Karpas-422 (cell line): ENCODE measurements around the gene LRSAM1. TPM values are rescaled to one million over a fixed set of nuclear protein-coding genes. Genes with fewer than 3 reads are reported as not detected.

ENCODE experiments used
- DNase-seq: peaks from one replicate; pipeline ENCODE4 v3.0.0-alpha.2; 2015
- H2AFZ ChIP-seq: fragments of 200-600 bp; sonication (generic); 2 replicates; pipeline ENCODE4 v1.6.1; 2014; ENCODE audit warnings: antibody characterized with exemption, low read length, mixed read lengths
- H3K27ac ChIP-seq: fragments of 200-600 bp; sonication (generic); 2 replicates; pipeline ENCODE4 v1.5.1; 2014; ENCODE audit warnings: mild to moderate bottlenecking, low read length, moderate library complexity
- H3K27me3 ChIP-seq: fragments of 200-600 bp; sonication (generic); 2 replicates; pipeline ENCODE4 v1.6.1; 2014; ENCODE audit warnings: low read length, mixed read lengths
- H3K36me3 ChIP-seq: fragments of 200-600 bp; sonication (generic); 2 replicates; pipeline ENCODE4 v1.6.1; 2014; ENCODE audit warnings: low read length, mixed read lengths; ENCODE audit not compliant: insufficient read depth
- H3K4me1 ChIP-seq: fragments of 200-600 bp; sonication (generic); 2 replicates; pipeline ENCODE4 v1.6.1; 2014; ENCODE audit warnings: mild to moderate bottlenecking, low read length, mixed read lengths
- H3K4me2 ChIP-seq: fragments of 200-600 bp; sonication (generic); 2 replicates; pipeline ENCODE4 v1.6.1; 2014; ENCODE audit warnings: low read length, low read depth, mild to moderate bottlenecking; ENCODE audit not compliant: poor library complexity, severe bottlenecking
- H3K4me3 ChIP-seq: fragments of 200-600 bp; sonication (generic); 2 replicates; pipeline ENCODE4 v1.5.1; 2014; ENCODE audit warnings: mild to moderate bottlenecking, antibody characterized with exemption, low read length, mixed read lengths
- H3K79me2 ChIP-seq: fragments of 200-600 bp; sonication (generic); 2 replicates; pipeline ENCODE4 v1.6.1; 2014; ENCODE audit warnings: mild to moderate bottlenecking, low read length, mixed read lengths
- H3K9ac ChIP-seq: fragments of 200-600 bp; sonication (generic); 2 replicates; pipeline ENCODE4 v1.6.0; 2014; ENCODE audit warnings: low read length
- H3K9me2 ChIP-seq: fragments of 200-600 bp; sonication (generic), shearing (Covaris generic); replicated peaks from 2 replicates; pipeline ENCODE4 v1.6.0; 2014; ENCODE audit warnings: mild to moderate bottlenecking, low read length, moderate library complexity; ENCODE audit not compliant: insufficient read depth
- H3K9me3 ChIP-seq: fragments of 300-700, 200-600 bp; sonication (generic); 2 replicates; pipeline ENCODE4 v1.6.1; 2014; ENCODE audit warnings: low read length, mixed read lengths
- H4K20me1 ChIP-seq: fragments of 200-600 bp; sonication (generic); 2 replicates; pipeline ENCODE4 v1.6.1; 2014; ENCODE audit warnings: mild to moderate bottlenecking, antibody characterized with exemption, low read length, low read depth; ENCODE audit not compliant: insufficient read depth
- total RNA-seq: library from RNA; depleted of rRNA; stranded (reverse); fragments of >200 nt; shearing (Covaris generic); gene quantifications from 2 replicates; pipeline ENCODE4 v1.2.3, GENCODE V29; 2014; ENCODE audit warnings: low replicate concordance

The LRSAM1 gene
- total RNA-seq, 1 experiment from 2014 or later: 14.4 TPM

DNA sequence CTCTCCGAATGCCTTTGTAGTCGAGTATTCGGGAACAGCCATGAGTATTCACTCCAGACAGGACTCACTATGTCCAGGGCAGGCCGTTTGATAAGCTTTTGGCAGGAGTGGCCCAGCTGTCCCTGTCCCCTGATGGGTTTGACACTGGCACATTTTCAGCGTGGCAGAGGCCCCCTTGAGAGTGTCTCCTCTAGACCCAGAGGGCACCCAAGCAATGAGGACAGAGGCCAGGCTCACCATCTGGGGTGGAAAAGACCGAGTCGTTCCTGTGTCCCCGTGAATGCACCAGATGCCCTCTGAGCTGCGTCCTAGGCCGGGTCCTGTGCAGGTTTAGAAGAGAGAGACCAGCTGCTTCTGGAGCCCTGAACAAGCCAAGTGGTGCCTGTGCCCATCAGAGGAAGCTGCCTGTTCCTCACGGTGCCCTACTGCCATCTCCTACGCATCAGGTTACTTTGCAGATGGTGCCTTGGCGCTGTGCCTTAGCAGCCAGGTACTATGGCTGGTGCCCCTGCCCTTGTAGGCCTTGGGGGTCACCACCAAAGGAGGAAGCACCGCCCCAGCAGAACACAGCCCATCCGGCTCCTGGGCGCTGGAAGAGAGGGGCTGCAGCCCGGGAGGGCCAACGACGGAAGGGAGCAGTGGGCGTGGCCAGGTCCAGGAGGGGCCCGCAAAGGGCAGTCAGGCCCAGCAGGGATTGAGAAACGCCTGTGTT is 42.4 kb downstream of the LRSAM1 start:
- Histone ChIP-seq H3K4me2 (no peak overlapping the region), H3K36me3 (no peaks in the 10 kb centered on the region), H3K4me3 (no peak overlapping the region), H3K27me3 (no peaks in the 10 kb centered on the region), H3K27ac (no peak overlapping the region), H3K79me2 (no peaks in the 10 kb centered on the region), H4K20me1 (no peaks in the 10 kb centered on the region), H3K9me2 (no peaks in the 10 kb centered on the region), H2AFZ (no peak overlapping the region), H3K9me3 (no peaks in the 10 kb centered on the region), H3K9ac (no peak overlapping the region), H3K4me1 (no peaks in the 10 kb centered on the region)
- DNase-seq: no peak

DNA sequence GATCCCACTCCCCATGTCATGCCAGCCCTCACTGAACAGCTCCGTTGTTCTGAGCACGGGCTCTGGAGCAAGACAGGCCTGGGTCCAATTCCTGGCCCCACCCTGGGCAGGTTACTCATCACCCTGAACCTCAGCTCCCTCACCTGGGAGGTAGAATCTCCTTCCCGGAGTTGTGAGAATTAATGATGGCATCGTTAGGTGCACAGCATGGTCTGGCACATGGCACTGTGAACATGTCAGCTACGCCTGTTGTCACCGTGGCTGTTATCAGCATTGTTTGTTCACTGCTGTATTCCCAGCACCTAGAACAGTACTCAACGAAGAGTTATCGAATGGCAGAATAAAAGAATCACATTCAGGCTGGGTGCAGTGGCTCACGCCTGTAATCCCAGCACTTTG is 43.0 kb downstream of the LRSAM1 start:
- Histone ChIP-seq H3K9ac (no peak overlapping the region), H3K27ac (no peak overlapping the region), H3K4me1 (no peaks in the 10 kb centered on the region), H3K4me2 (no peak overlapping the region), H3K36me3 (no peaks in the 10 kb centered on the region), H3K9me2 (no peaks in the 10 kb centered on the region), H3K9me3 (no peaks in the 10 kb centered on the region), H3K27me3 (no peaks in the 10 kb centered on the region), H3K4me3 (no peak overlapping the region), H2AFZ (no peak overlapping the region), H4K20me1 (no peaks in the 10 kb centered on the region), H3K79me2 (no peaks in the 10 kb centered on the region)
- DNase-seq: no peak

GRCh38 chr9:127495884-127496555 is 44.7 kb downstream of the LRSAM1 start:
- Histone ChIP-seq H2AFZ (no peak overlapping the region), H3K27me3 (no peaks in the 10 kb centered on the region), H3K9me3 (no peaks in the 10 kb centered on the region), H3K9ac (no peak overlapping the region), H3K36me3 (no peaks in the 10 kb centered on the region), H3K4me3 (no peak overlapping the region), H3K27ac (no peak overlapping the region), H3K9me2 (no peaks in the 10 kb centered on the region), H4K20me1 (no peaks in the 10 kb centered on the region), H3K4me1 (no peaks in the 10 kb centered on the region), H3K79me2 (no peaks in the 10 kb centered on the region), H3K4me2 (no peak overlapping the region)
- DNase-seq: no peak

DNA sequence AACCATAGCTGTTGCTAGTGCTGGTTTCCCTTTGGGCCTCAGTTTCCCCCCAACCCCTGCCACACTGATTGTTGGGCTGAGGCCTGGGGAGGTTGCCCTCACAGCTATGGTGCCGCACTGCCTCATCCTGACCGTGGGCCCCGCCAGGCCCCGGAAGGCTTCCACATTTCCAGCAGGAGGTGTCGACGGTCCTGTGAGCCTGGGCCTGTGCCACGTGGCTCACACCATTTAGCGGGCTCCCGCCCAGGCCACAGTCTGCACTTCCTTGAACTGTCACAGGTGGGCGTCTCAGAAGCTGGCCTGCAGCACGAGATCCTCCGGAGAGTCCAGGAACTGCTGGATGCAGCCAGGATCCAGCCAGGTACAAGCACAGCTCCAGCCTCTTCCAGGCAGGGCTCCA is 45.7 kb downstream of the LRSAM1 start:
- Histone ChIP-seq H4K20me1 (no peaks in the 10 kb centered on the region), H3K9me3 (no peaks in the 10 kb centered on the region), H3K9ac (no peak overlapping the region), H3K36me3 (no peaks in the 10 kb centered on the region), H3K27ac (no peak overlapping the region), H3K4me3 (no peak overlapping the region), H3K9me2 (no peaks in the 10 kb centered on the region), H3K4me2 (no peak overlapping the region), H3K79me2 (no peaks in the 10 kb centered on the region), H2AFZ (no peak overlapping the region), H3K4me1 (no peaks in the 10 kb centered on the region), H3K27me3 (no peaks in the 10 kb centered on the region)
- no peak for DNase-seq

DNA sequence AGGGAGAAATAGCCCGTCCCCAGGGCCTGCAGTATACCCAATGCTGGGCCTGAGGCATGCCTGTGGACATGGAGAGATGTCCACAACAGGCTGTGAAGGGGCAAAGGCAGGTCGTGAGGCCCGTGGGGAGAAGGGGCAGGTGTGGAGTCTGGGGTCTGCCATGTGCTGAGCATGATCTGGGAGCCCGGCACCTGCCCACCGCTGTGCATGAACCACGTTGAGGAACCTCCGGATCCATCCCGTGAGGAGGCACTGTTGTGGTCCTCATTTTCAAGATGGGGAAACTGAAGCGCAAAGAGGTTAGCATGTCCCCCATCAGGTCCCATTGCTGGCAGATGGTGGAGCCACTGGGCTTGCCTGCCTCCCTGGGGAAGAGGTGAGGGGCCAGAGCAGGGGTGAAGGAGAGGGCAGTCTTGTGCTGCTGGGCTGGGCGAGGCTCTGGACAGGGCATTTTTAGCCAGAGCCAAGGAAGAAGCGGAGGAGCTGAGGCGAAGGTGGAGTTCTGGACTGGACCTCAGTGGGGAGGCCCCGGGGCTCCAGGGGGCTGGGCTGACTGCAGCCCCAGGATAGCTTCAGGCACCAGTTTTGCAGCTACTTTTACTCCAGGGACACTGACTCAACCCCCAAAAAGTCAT is 46.5 kb downstream of the LRSAM1 start:
- DNase-seq: no peak
- Histone ChIP-seq H3K9ac (no peak overlapping the region), H3K4me1 (no peaks in the 10 kb centered on the region), H3K4me2 (no peak overlapping the region), H3K27ac (no peak overlapping the region), H3K9me3 (no peaks in the 10 kb centered on the region), H3K27me3 (no peaks in the 10 kb centered on the region), H4K20me1 (no peaks in the 10 kb centered on the region), H3K4me3 (no peak overlapping the region), H2AFZ (no peak overlapping the region), H3K9me2 (no peaks in the 10 kb centered on the region), H3K36me3 (no peaks in the 10 kb centered on the region), H3K79me2 (no peaks in the 10 kb centered on the region)

GRCh38 chr9:127498298-127498697 is 47.0 kb downstream of the LRSAM1 start:
- H3K27me3 ChIP-seq: no peaks in the 10 kb centered on the region
- no peaks in the 10 kb centered on the region for H3K9me2 ChIP-seq
- no peaks in the 10 kb centered on the region for H3K36me3 ChIP-seq
- H3K27ac ChIP-seq: no peak overlapping the region
- H3K9ac ChIP-seq: no peak overlapping the region
- no peak overlapping the region for H3K4me3 ChIP-seq
- DNase-seq: no peak
- H2AFZ ChIP-seq: no peak overlapping the region
- H3K4me2 ChIP-seq: no peak overlapping the region
- no peaks in the 10 kb centered on the region for H4K20me1 ChIP-seq
- no peaks in the 10 kb centered on the region for H3K4me1 ChIP-seq
- H3K9me3 ChIP-seq: no peaks in the 10 kb centered on the region
- no peaks in the 10 kb centered on the region for H3K79me2 ChIP-seq

DNA sequence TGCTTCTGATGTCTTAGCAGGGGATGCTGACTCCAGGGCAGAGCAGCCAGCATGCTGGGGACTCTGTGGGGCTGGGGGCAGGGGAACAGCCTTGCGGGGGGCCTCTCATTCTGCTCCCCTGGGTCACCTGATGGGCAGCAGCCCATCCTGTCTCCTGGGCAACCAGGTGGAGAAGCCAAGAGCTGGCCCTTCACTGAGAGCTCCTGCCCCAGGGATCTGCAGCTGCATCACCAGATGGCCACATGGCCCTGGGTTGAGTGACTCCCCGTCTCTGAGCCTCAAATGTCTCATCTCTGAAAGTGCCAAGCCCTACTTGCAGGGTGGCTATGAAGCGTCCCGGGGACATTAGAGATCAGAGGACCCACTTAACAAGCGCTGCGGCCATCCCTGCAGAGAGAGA is 49.1 kb downstream of the LRSAM1 start:
- Histone ChIP-seq H3K4me2 (no peak overlapping the region), H3K9me3 (no peaks in the 10 kb centered on the region), H4K20me1 (no peaks in the 10 kb centered on the region), H3K79me2 (no peaks in the 10 kb centered on the region), H3K27me3 (no peaks in the 10 kb centered on the region), H3K4me1 (no peaks in the 10 kb centered on the region), H3K4me3 (no peak overlapping the region), H3K9ac (no peak overlapping the region), H3K36me3 (no peaks in the 10 kb centered on the region), H3K9me2 (no peaks in the 10 kb centered on the region), H2AFZ (no peak overlapping the region), H3K27ac (no peak overlapping the region)
- no peak for DNase-seq

GRCh38 chr9:127500862-127501261 is 49.6 kb downstream of the LRSAM1 start:
- Histone ChIP-seq H2AFZ (no peak overlapping the region), H3K9me2 (no peaks in the 10 kb centered on the region), H3K4me2 (no peak overlapping the region), H3K27ac (no peak overlapping the region), H3K4me1 (no peaks in the 10 kb centered on the region), H3K9ac (no peak overlapping the region), H3K36me3 (no peaks in the 10 kb centered on the region), H3K9me3 (no peaks in the 10 kb centered on the region), H3K79me2 (no peaks in the 10 kb centered on the region), H3K27me3 (no peaks in the 10 kb centered on the region), H4K20me1 (no peaks in the 10 kb centered on the region), H3K4me3 (no peak overlapping the region)
- no peak for DNase-seq
